D721Med (cell line): ENCODE results near the gene MS4A8.
"Not testable (repeated sequence)": the region's sequence is repeated elsewhere in the genome, so short reads cannot be mapped to it uniquely, and the experiment has no call there.

Experiments used
- DNase-seq: peaks from one replicate; pipeline ENCODE4 v3.0.0; 2011; ENCODE audit warnings: low spot score; ENCODE audit not compliant: insufficient read length
- FAIRE-seq: peaks from 2 replicates; lab custom pipeline; 2011; peaks lifted over from hg19 to GRCh38; lab: Jason Lieb, UNC
- CTCF ChIP-seq: IDR thresholded peaks from 2 replicates; pipeline ENCODE4 v1.5.1; 2012; ENCODE audit warnings: mild to moderate bottlenecking, control low read depth; ENCODE audit not compliant: insufficient read depth; ENCODE audit errors: missing control alignments

MS4A8 gene

GRCh38 chr11:60754887-60755286 lies 55.5 kb downstream of the MS4A8 start:
- FAIRE-seq: no peak
- no peak for DNase-seq
- TF ChIP-seq CTCF: no peak

- TF ChIP-seq CTCF: peak; percentile 29
- DNase-seq: no peak
- FAIRE-seq: no peak
These were observed 57.1 kb downstream of the MS4A8 start, which contains the start of gene MS4A15 for GRCh38 chr11:60756307-60757032. Gene MS4A15 (plus strand): TSS chr11:60756867. CDS start chr11:60763734, 6,867 bp downstream.

- TF ChIP-seq CTCF: no peak
- FAIRE-seq (no peak), DNase-seq (no peak)
These were observed 57.9 kb downstream of the MS4A8 start for GRCh38 chr11:60757231-60757800.

DNA sequence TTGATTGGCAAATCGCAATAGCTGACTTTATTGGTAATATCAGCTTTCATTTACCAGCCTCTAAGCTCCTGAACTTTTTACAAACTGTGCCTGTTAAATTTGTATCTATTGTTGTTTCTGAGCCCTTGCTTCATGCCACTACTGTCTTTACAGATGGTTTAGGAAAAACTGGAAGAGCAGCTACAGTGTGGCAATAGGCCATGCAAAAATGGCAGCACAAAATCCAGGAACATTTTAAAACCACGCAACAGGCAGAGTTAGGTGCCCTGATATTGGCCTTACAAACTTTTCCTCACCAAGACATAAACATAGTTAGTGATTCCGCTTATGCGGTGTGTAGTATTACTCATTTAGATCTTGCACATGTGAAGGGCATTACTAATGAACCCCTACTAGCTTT lies 59.3 kb downstream of the MS4A8 start:
- not testable (repeated sequence) for DNase-seq, FAIRE-seq

DNA sequence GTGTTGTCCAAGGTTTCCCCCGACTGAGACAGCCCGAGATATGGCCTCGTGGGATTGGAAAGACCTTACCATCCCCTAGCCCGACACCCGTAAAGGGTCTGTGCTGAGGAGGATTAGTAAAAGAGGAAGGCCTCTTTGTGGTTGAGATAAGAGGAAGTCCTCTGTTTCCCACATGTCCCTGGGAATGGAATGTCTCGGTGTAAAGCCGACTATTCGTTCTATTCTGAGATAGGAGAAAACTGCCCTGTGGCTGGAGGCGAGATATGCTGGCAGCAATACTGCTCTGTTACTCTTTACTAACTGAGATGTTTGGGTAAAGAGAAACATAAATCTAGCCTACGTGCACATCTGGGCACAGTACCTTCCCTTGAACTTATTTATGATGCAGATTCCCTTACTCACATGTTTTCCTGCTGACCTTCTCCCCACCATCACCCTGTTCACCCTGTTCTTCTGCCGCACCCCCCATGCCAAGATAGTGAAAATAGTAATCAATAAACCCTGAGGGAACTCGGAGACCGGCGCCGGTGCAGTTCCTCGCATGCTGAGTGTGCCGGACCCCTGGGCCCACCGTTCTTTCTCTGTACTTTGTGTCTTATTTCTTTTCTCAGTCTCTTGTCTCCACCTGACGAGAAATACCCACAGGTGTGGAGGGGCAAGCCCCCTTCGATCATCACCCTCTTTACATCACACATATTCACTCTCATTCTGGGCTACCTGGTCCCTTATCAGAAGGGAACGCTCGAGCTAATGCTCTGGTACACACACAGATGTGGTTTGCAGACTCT lies 60.2 kb downstream of the MS4A8 start:
- not testable (repeated sequence) for FAIRE-seq, DNase-seq

GRCh38 chr11:60761436-60762190 lies 62.2 kb downstream of the MS4A8 start:
- TF ChIP-seq CTCF: no peak
- FAIRE-seq (no peak), DNase-seq (no peak)

DNA sequence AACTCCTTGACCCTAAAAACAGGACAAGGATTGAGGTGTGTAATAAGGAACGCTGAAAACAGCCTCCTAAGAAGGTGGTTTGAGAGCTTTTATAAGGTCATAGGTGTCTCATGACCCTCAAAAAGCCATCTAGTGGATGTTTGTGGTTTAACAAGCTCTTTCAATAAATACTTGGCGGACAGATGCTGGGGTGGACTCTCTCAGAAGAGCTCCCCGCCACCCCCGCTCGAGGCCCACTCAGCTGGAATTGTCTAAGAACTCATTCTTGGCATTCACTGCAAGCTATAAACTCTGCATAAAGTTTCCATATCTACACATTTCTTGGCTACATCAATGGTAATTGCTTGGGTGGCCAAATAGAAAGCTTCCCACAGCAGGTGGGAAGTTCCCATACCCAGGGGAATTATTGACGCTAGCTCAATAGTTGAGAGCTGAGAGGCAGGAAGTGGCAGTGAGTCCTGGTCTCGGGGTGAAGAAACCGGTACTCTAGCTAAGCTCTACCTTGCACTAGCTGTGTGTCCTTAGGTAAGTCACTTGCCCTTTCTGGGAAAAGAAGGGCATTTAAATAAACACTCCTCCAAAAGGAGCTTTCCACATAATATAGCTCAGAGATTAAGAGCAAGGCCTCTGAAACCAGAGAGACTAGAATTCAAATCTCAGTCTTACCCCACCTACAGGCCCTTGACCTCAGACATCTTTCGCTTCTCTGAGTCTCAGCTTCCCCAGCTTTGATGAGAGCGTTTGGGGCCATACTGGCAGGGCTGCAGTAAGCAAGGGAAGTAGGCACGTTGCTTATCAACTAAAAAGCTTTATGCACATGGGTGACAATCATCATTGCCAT lies 63.7 kb downstream of the MS4A8 start:
- no peak for FAIRE-seq
- no peak for DNase-seq
- peak; percentile 20 for TF ChIP-seq CTCF
